ENCODE measurements around the gene PFKFB4. TPM values are rescaled to one million over a fixed set of nuclear protein-coding genes. Genes with fewer than 3 reads are reported as not detected.

PFKFB4 gene
- total and polyA plus RNA-seq, 9 of the 15 experiments (the other 6 are each of a cell fraction or from before 2014, with no cell fraction given): 0.92 to 56.3 (median 13.5) TPM

GRCh38 chr3:48597408-48597800 is 40.8 kb upstream of the PFKFB4 start:
- intact Hi-C loops (cut with micrococcal nuclease): no loop called here
- no peak for FAIRE-seq
- Histone ChIP-seq H3K9me3 (replicated peaks; ENCODE audit: control insufficient read depth, insufficient read depth, low read depth, low read length) (no peaks in the 10 kb centered on the region), H3K27me3 (ENCODE audit: control insufficient read depth in 2 of 2, insufficient read depth in 2 of 2, low read length in 2 of 2) (no peaks in the 10 kb centered on the region), H3K9me1 (ENCODE audit: control insufficient read depth, insufficient read depth, low read length) (no peaks in the 10 kb centered on the region), H3K79me2 (ENCODE audit: control insufficient read depth, insufficient read depth, low read length) (no peaks in the 10 kb centered on the region), H3K4me2 (ENCODE audit: insufficient read depth, low read length) (no peak overlapping the region), H2AFZ (ENCODE audit: low read depth, low read length) (no peak overlapping the region), H3K4me1 (replicated peaks in 1 of 2; ENCODE audit: control insufficient read depth in 2 of 2, insufficient read depth in 2 of 2, low read length in 2 of 2) (peaks cover 12 to 35% of the 10 kb centered on the region in 2 experiments; a peak in 4 of 5 replicates), H3K4me3 (no peak overlapping the region), H3K36me3 (ENCODE audit: control insufficient read depth, insufficient read depth, low read length) (peaks cover 49% of the 10 kb centered on the region; the same call in 2 of the 3 replicates), H4K20me1 (replicated peaks; ENCODE audit: control insufficient read depth, insufficient read depth, low read length) (no peaks in the 10 kb centered on the region), H3K27ac (ENCODE audit: extremely low read depth, low read depth, low read length) (peak overlapping the region; percentile 35; the same call in 1 of the 3 replicates), H3K9ac (ENCODE audit: insufficient read depth in 1 of 2, low read depth in 2 of 2, low read length in 2 of 2) (peak overlapping the region in 1 of 2 experiments; percentile 55; a peak in 2 of 4 replicates)
- in situ Hi-C loops (cut with MboI): no loop called here
- BruUV-seq (replicated peaks): no TSS peak
- CTCF ChIA-PET (ENCODE audit: low intra/inter-chr PET ratio): no interaction called here
- peak in 1 of 4 experiments; percentile 8 for DNase-seq (ENCODE audit: extremely low read depth in 1 of 4, low spot score in 3 of 4)
- peak; percentile 12; the same call in 2 of the 3 replicates for ATAC-seq
- POLR2A ChIA-PET: interaction anchor here (0.6 to 1.6 kb wide), 6 partner anchors 9 to 114 kb away, joined by 3 to 5 read pairs (median 3); no protein-coding TSS in a partner anchor
- 67% methylated on average over 6 of the region's 6 CpGs for WGBS (ENCODE audit: insufficient coverage, low coverage, missing lambda C conversion rate)
- TF ChIP-seq POLR2AphosphoS5 (IDR thresholded peaks at IDR 0.05; ENCODE audit: control insufficient read depth, insufficient read depth, low read depth, low read length) (0 out of 2 replicates have a peak, but pooled peaks have one; percentile 38), HNRNPLL (IDR thresholded peaks at IDR 0.05; ENCODE audit: low read depth, low read length, poor library complexity, severe bottlenecking) (no peak), EHMT2 (IDR thresholded peaks at IDR 0.05) (no peak), ARID1B (IDR thresholded peaks at IDR 0.05) (no peak), POLR2B (IDR thresholded peaks at IDR 0.05; ENCODE audit: low read depth, partially characterized antibody) (peak; percentile 38), PHF20 (IDR thresholded peaks at IDR 0.05; ENCODE audit: partially characterized antibody) (no peak), MXD1 (CRISPR knock-in tag; IDR thresholded peaks at IDR 0.05; ENCODE audit: borderline replicate concordance, poor library complexity, severe bottlenecking) (no peak), THAP7 (CRISPR knock-in tag; IDR thresholded peaks at IDR 0.05) (no peak), SUPT5H (IDR thresholded peaks at IDR 0.05) (0 out of 2 replicates have a peak, but pooled peaks have one; percentile 43), MYNN (IDR thresholded peaks at IDR 0.05) (peak; percentile 6; the same call in 1 of the 2 replicates), MYNN (CRISPR knock-in tag; IDR thresholded peaks at IDR 0.05) (no peak), POLR2A (conservative IDR thresholded peaks at IDR 0.05) (peak; percentile 40; the same call in 1 of the 2 replicates)

Data from K562 (cell line).